OCI-LY1 (cell line): Measurements from ENCODE around the gene STARD13.
"Not testable (repeated sequence)": the region's sequence is repeated elsewhere in the genome, so short reads cannot be mapped to it uniquely, and the experiment has no call there.

Experiments
- H2AFZ ChIP-seq: fragments of 200-600 bp; sonication (generic), shearing (Covaris generic); 2 replicates; pipeline ENCODE4 v1.6.0; 2014; ENCODE audit warnings: antibody characterized with exemption, mild to moderate bottlenecking, low read length
- H3F3A ChIP-seq: fragments of 200-600 bp; sonication (generic), shearing (Covaris generic); 2 replicates; pipeline ENCODE4 v1.6.0; 2014; ENCODE audit warnings: mild to moderate bottlenecking, antibody characterized with exemption, low read length, moderate library complexity; ENCODE audit not compliant: insufficient read depth
- H3K27ac ChIP-seq: fragments of 200-600 bp; sonication (generic); 2 replicates; pipeline ENCODE4 v1.5.1; 2014; ENCODE audit warnings: low read length, mixed run types, mild to moderate bottlenecking, low read depth; ENCODE audit not compliant: poor library complexity, severe bottlenecking
- H3K27me3 ChIP-seq: fragments of 200-600 bp; sonication (generic); 2 replicates; pipeline ENCODE4 v1.6.0; 2014; ENCODE audit warnings: antibody characterized with exemption, mild to moderate bottlenecking, low read length, moderate library complexity; ENCODE audit not compliant: insufficient read depth
- H3K36me3 ChIP-seq: fragments of 200-600 bp; sonication (generic); 2 replicates; pipeline ENCODE4 v1.6.1; 2014; ENCODE audit warnings: mild to moderate bottlenecking, antibody characterized with exemption, low read length, moderate library complexity, mixed read lengths; ENCODE audit not compliant: insufficient read depth
- H3K4me1 ChIP-seq: fragments of 200-600 bp; sonication (generic); 2 replicates; pipeline ENCODE4 v1.5.1; 2014; ENCODE audit warnings: mild to moderate bottlenecking, low read length, moderate library complexity; ENCODE audit not compliant: insufficient read depth, severe bottlenecking
- H3K4me2 ChIP-seq: fragments of 200-600 bp; sonication (generic), shearing (Covaris generic); 2 replicates; pipeline ENCODE4 v1.6.1; 2014; ENCODE audit warnings: low read length
- H3K4me3 ChIP-seq: fragments of 200-600 bp; sonication (generic); 2 replicates; pipeline ENCODE4 v1.5.1; 2014; ENCODE audit warnings: low read length, low read depth, mild to moderate bottlenecking, mixed read lengths; ENCODE audit not compliant: poor library complexity, severe bottlenecking
- H3K79me2 ChIP-seq: fragments of 200-600 bp; shearing (Covaris generic); 2 replicates; pipeline ENCODE4 v1.6.1; 2016; ENCODE audit warnings: mixed run types, low read length, mixed read lengths; ENCODE audit not compliant: insufficient read depth
- H3K9ac ChIP-seq: fragments of 200-600 bp; sonication (generic), shearing (Covaris generic); 2 replicates; pipeline ENCODE4 v1.6.1; 2014; ENCODE audit warnings: mild to moderate bottlenecking, low read length, mixed read lengths
- H3K9me2 ChIP-seq: fragments of 200-600 bp; sonication (generic), shearing (Covaris generic); 2 replicates; pipeline ENCODE4 v1.6.1; 2014; ENCODE audit warnings: low read depth, mild to moderate bottlenecking, low read length, mixed read lengths
- H3K9me3 ChIP-seq: fragments of 200-600 bp; shearing (Covaris generic); 2 replicates; pipeline ENCODE4 v1.6.1; 2014; ENCODE audit warnings: low read length, mixed read lengths
- H4K20me1 ChIP-seq: fragments of 200-600 bp; sonication (generic), shearing (Covaris generic); 2 replicates; pipeline ENCODE4 v1.6.0; 2016; ENCODE audit warnings: mild to moderate bottlenecking, low read length; ENCODE audit not compliant: insufficient read depth
- EZH2 ChIP-seq: fragments of 200-600 bp; sonication (generic), shearing (Covaris generic); IDR thresholded peaks from 2 replicates; pipeline ENCODE4 v1.8.0; 2017; ENCODE audit warnings: borderline replicate concordance, mixed run types, mild to moderate bottlenecking, antibody characterized with exemption, low read length, moderate library complexity, mixed read lengths
- TF ChIP-seq, protein P1 (sequence below): fragments of 200-600 bp; sonication (generic), shearing (Covaris generic); IDR thresholded peaks from 2 replicates; pipeline ENCODE4 v1.5.1; 2017; ENCODE audit warnings: mild to moderate bottlenecking, antibody characterized with exemption, low read length, moderate library complexity, mixed read lengths

STARD13 gene

DNA sequence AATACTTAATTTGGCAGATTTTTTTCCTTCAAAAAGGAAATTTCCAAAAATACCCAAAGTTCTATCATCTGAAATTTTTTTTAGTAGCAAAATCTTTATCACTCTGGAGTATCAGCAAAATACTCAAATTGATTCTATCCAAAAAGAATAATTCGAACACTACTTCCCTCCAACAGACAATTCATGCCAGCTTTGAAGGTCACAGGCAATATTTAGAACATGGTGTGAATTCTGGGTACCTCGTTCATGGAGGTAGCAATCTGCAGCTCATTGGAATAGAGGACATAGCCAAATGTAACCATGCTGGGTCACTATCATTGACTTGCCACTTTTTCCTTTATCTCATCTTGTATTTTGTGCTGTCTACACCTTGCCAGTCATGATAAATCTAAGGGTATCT lies 119.8 kb downstream of the STARD13 start:
- H2AFZ ChIP-seq, result no peak overlapping the region
- TF ChIP-seq EZH2, result no peak
- TF ChIP-seq, protein P1, sequence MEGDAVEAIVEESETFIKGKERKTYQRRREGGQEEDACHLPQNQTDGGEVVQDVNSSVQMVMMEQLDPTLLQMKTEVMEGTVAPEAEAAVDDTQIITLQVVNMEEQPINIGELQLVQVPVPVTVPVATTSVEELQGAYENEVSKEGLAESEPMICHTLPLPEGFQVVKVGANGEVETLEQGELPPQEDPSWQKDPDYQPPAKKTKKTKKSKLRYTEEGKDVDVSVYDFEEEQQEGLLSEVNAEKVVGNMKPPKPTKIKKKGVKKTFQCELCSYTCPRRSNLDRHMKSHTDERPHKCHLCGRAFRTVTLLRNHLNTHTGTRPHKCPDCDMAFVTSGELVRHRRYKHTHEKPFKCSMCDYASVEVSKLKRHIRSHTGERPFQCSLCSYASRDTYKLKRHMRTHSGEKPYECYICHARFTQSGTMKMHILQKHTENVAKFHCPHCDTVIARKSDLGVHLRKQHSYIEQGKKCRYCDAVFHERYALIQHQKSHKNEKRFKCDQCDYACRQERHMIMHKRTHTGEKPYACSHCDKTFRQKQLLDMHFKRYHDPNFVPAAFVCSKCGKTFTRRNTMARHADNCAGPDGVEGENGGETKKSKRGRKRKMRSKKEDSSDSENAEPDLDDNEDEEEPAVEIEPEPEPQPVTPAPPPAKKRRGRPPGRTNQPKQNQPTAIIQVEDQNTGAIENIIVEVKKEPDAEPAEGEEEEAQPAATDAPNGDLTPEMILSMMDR, result no peak
- no peaks in the 10 kb centered on the region for H3K4me1 ChIP-seq
- no peaks in the 10 kb centered on the region for H3K9me2 ChIP-seq
- no peaks in the 10 kb centered on the region for H3K36me3 ChIP-seq
- no peak overlapping the region for H3K27ac ChIP-seq
- H3K27me3 ChIP-seq, result no peaks in the 10 kb centered on the region
- no peak overlapping the region for H3K9ac ChIP-seq
- no peaks in the 10 kb centered on the region for H3F3A ChIP-seq
- no peak overlapping the region for H3K4me2 ChIP-seq
- H3K79me2 ChIP-seq, result no peaks in the 10 kb centered on the region
- H3K4me3 ChIP-seq, result no peak overlapping the region
- no peaks in the 10 kb centered on the region for H4K20me1 ChIP-seq
- H3K9me3 ChIP-seq, result no peaks in the 10 kb centered on the region

DNA sequence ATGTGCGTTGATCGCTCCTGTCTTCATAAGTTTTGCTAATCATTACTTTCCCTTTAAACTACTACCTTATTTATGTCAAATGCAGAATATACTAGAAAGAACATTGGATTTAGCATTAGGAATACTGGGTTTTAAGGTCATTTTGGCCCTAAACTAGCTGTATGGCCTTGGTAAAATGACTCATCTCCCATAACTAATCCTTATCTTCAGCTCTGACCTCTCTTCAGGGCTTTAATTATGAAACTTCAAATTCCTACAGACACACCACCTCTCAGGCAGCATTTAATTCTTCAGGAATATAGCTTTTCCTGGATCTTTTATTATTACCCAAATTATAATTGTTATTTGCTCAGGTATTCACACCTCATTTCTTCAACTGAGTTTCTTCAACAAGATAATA lies 121.2 kb downstream of the STARD13 start:
- H3F3A ChIP-seq, result no peaks in the 10 kb centered on the region
- H3K4me3 ChIP-seq, result no peak overlapping the region
- H3K36me3 ChIP-seq, result no peaks in the 10 kb centered on the region
- H3K79me2 ChIP-seq, result no peaks in the 10 kb centered on the region
- TF ChIP-seq, protein P1, result no peak
- TF ChIP-seq EZH2, result no peak
- no peaks in the 10 kb centered on the region for H3K27me3 ChIP-seq
- H3K4me2 ChIP-seq, result no peak overlapping the region
- H2AFZ ChIP-seq, result no peak overlapping the region
- H3K27ac ChIP-seq, result no peak overlapping the region
- H3K9ac ChIP-seq, result no peak overlapping the region
- H4K20me1 ChIP-seq, result no peaks in the 10 kb centered on the region
- no peaks in the 10 kb centered on the region for H3K9me3 ChIP-seq
- H3K9me2 ChIP-seq, result no peaks in the 10 kb centered on the region
- H3K4me1 ChIP-seq, result no peaks in the 10 kb centered on the region

DNA sequence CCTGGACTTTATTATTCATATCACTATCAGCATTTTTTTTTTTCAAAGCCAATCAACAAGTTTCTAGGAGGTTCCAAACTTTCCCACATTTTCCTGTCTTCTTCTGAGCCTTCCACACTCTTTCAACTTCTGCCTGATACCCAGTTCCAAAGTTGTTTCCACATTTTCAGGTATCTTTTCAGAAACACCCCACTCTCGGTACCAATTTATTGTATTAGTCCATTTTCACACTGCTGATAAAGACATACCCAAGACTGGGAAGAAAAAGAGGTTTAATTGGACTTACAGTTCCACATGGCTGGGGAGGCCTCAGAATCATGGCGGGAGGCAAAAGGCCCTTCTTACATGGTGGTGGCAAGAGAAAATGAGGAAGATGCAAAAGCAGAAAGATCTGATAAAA lies 122.8 kb downstream of the STARD13 start:
- not testable (repeated sequence) for H3K36me3 ChIP-seq, H3F3A ChIP-seq, H3K9me2 ChIP-seq, H3K4me2 ChIP-seq, H3K27me3 ChIP-seq, H3K79me2 ChIP-seq, H3K4me1 ChIP-seq, H3K9ac ChIP-seq, H4K20me1 ChIP-seq, H2AFZ ChIP-seq, H3K27ac ChIP-seq, H3K4me3 ChIP-seq, H3K9me3 ChIP-seq

DNA sequence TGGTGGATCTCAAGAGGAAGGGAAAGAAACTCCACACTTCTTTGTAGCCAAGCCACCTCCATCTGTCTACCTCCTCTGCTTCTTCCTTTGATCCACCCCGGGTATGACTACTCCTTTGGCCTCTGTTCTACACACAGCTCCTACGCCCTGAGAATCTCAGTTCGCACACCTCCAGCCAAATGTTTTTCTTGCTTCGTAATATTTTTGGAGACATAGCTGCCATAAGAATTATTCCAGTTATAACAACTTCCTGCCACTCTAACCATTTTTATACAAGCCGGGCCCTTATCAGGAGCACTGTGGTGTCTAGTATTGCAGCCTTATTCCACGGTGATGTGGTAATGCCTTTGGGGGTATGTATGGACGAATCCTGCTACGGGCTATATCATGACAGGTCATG lies 126.7 kb downstream of the STARD13 start:
- Histone ChIP-seq H3K27me3 (no peaks in the 10 kb centered on the region), H3K9ac (no peak overlapping the region), H3K79me2 (no peaks in the 10 kb centered on the region), H3K27ac (no peak overlapping the region), H3K9me3 (no peaks in the 10 kb centered on the region), H3K4me2 (no peak overlapping the region), H3F3A (no peaks in the 10 kb centered on the region), H3K4me3 (no peak overlapping the region), H3K9me2 (no peaks in the 10 kb centered on the region), H4K20me1 (no peaks in the 10 kb centered on the region), H2AFZ (no peak overlapping the region), H3K4me1 (no peaks in the 10 kb centered on the region), H3K36me3 (no peaks in the 10 kb centered on the region)
- TF ChIP-seq, protein P1, result no peak
- no peak for TF ChIP-seq EZH2
